Activated T-cell treated with anti-CD3 and anti-CD28 coated beads, Interleukin-2, amount 50 U/mL, for 72 hours (primary cell): ENCODE measurements around the gene HES1. TPM values are rescaled to one million over a fixed set of nuclear protein-coding genes. Genes with fewer than 3 reads are reported as not detected.

Source experiments
- ATAC-seq, 2 donors: fragments of 150-1000 bp; cut with Tn5 transposase; replicated peaks in 1 of 2; 2 replicates each; pipeline ENCODE4 v1.10.0; 2021; ENCODE audit warnings: moderate library complexity in 2 of 2, mild to moderate bottlenecking in 1 of 2
- DNase-seq, 2 donors: peaks; one replicate each; pipeline ENCODE4 v3.0.0; 2021 to 2022; ENCODE audit warnings: mixed read lengths in 1 of 2
- H3K27ac Mint-ChIP-seq: one replicate; pipeline ENCODE4 v1.8.0; 2022; ENCODE audit warnings: mild to moderate bottlenecking, moderate library complexity, mixed read lengths
- H3K27me3 Mint-ChIP-seq: one replicate; pipeline ENCODE4 v1.8.0; 2022; ENCODE audit warnings: low read depth, mixed read lengths
- H3K36me3 Mint-ChIP-seq, 2 donors: one replicate each; pipeline ENCODE4 v1.8.0; 2022; ENCODE audit warnings: mixed read lengths in 2 of 2, mild to moderate bottlenecking in 1 of 2; ENCODE audit not compliant: insufficient read depth in 2 of 2
- H3K4me1 Mint-ChIP-seq: one replicate; pipeline ENCODE4 v1.8.0; 2022; ENCODE audit warnings: low read depth, mixed read lengths
- H3K4me3 Mint-ChIP-seq, 2 donors: one replicate each; pipeline ENCODE4 v1.8.0; 2022; ENCODE audit warnings: mild to moderate bottlenecking in 2 of 2, mixed read lengths in 2 of 2, moderate library complexity in 2 of 2
- H3K9me3 Mint-ChIP-seq, 2 donors: one replicate each; pipeline ENCODE4 v1.8.0; 2022; ENCODE audit warnings: mixed read lengths in 2 of 2
- total RNA-seq, 2 donors: library from RNA; stranded (reverse); gene quantifications; one replicate each; pipeline ENCODE4 v1.2.3, GENCODE V29; 2022

The HES1 gene
- total RNA-seq, 2 donors from 2014 or later: 0.81 to 0.91 TPM

- no peak for ATAC-seq
- Mint-ChIP-seq H3K9me3 (no peaks in the 10 kb centered on the region), H3K4me3 (no peak overlapping the region), H3K27me3 (peaks cover 14% of the 10 kb centered on the region), H3K4me1 (no peaks in the 10 kb centered on the region), H3K36me3 (no peaks in the 10 kb centered on the region), H3K27ac (no peak overlapping the region)
- no peak for DNase-seq
Observed at GRCh38 chr3:194177141-194177540, 41.2 kb downstream of the HES1 start.

GRCh38 chr3:194178128-194178527 is 42.2 kb downstream of the HES1 start:
- H3K27me3 Mint-ChIP-seq: peaks cover 14% of the 10 kb centered on the region
- no peak for DNase-seq
- no peak overlapping the region for H3K27ac Mint-ChIP-seq
- no peaks in the 10 kb centered on the region for H3K36me3 Mint-ChIP-seq
- no peak overlapping the region for H3K4me3 Mint-ChIP-seq
- no peaks in the 10 kb centered on the region for H3K4me1 Mint-ChIP-seq
- no peak for ATAC-seq
- no peaks in the 10 kb centered on the region for H3K9me3 Mint-ChIP-seq

- Mint-ChIP-seq H3K4me1 (no peaks in the 10 kb centered on the region), H3K27ac (no peak overlapping the region), H3K4me3 (no peak overlapping the region), H3K9me3 (no peaks in the 10 kb centered on the region), H3K36me3 (no peaks in the 10 kb centered on the region), H3K27me3 (peaks cover 14% of the 10 kb centered on the region)
- DNase-seq (no peak), ATAC-seq (no peak)
Observed at GRCh38 chr3:194178669-194179068, 42.7 kb downstream of the HES1 start.

GRCh38 chr3:194180570-194180969 is 44.6 kb downstream of the HES1 start:
- DNase-seq (no peak), ATAC-seq (no peak)
- Mint-ChIP-seq H3K27ac (no peak overlapping the region), H3K9me3 (no peaks in the 10 kb centered on the region), H3K36me3 (no peaks in the 10 kb centered on the region), H3K4me1 (no peaks in the 10 kb centered on the region), H3K4me3 (no peak overlapping the region), H3K27me3 (peaks cover 14% of the 10 kb centered on the region)

GRCh38 chr3:194181612-194182529 is 45.9 kb downstream of the HES1 start:
- no peaks in the 10 kb centered on the region for H3K4me1 Mint-ChIP-seq
- no peak for ATAC-seq
- no peaks in the 10 kb centered on the region for H3K9me3 Mint-ChIP-seq

GRCh38 chr3:194183271-194183670 is 47.3 kb downstream of the HES1 start:
- H3K36me3 Mint-ChIP-seq: no peaks in the 10 kb centered on the region
- H3K27ac Mint-ChIP-seq: no peak overlapping the region
- no peak for DNase-seq
- H3K4me1 Mint-ChIP-seq: no peaks in the 10 kb centered on the region
- H3K9me3 Mint-ChIP-seq: no peaks in the 10 kb centered on the region
- no peak overlapping the region for H3K4me3 Mint-ChIP-seq
- H3K27me3 Mint-ChIP-seq: peaks cover 7% of the 10 kb centered on the region
- no peak for ATAC-seq

More at GRCh38 chr3:194181612-194182529, 45.9 kb downstream of the HES1 start:
- H3K27ac Mint-ChIP-seq: no peak overlapping the region
- no peak overlapping the region for H3K4me3 Mint-ChIP-seq
- DNase-seq: no peak
- H3K27me3 Mint-ChIP-seq: peaks cover 14% of the 10 kb centered on the region
- no peaks in the 10 kb centered on the region for H3K36me3 Mint-ChIP-seq

- Mint-ChIP-seq H3K4me1 (no peaks in the 10 kb centered on the region), H3K9me3 (no peaks in the 10 kb centered on the region), H3K36me3 (no peaks in the 10 kb centered on the region), H3K27ac (no peak overlapping the region), H3K4me3 (no peak overlapping the region), H3K27me3 (no peaks in the 10 kb centered on the region)
- no peak for DNase-seq
- no peak for ATAC-seq
Observed at GRCh38 chr3:194184265-194184751, 48.4 kb downstream of the HES1 start.

- Mint-ChIP-seq H3K27me3 (no peaks in the 10 kb centered on the region), H3K4me3 (no peak overlapping the region), H3K27ac (no peak overlapping the region), H3K36me3 (no peaks in the 10 kb centered on the region), H3K9me3 (no peaks in the 10 kb centered on the region), H3K4me1 (no peaks in the 10 kb centered on the region)
- no peak for DNase-seq
- ATAC-seq: no peak
Observed at GRCh38 chr3:194184801-194185200, 48.9 kb downstream of the HES1 start.

- no peaks in the 10 kb centered on the region for H3K9me3 Mint-ChIP-seq
- no peaks in the 10 kb centered on the region for H3K4me1 Mint-ChIP-seq
- no peaks in the 10 kb centered on the region for H3K36me3 Mint-ChIP-seq
- H3K27me3 Mint-ChIP-seq: no peaks in the 10 kb centered on the region
- H3K27ac Mint-ChIP-seq: no peak overlapping the region
- no peak overlapping the region for H3K4me3 Mint-ChIP-seq
- ATAC-seq (no peak), DNase-seq (no peak)
Observed at GRCh38 chr3:194185221-194185620, 49.3 kb downstream of the HES1 start.

- ATAC-seq: no peak
- H3K27ac Mint-ChIP-seq: no peak overlapping the region
- peaks cover 0 to 2% of the 10 kb centered on the region in 2 donors for H3K9me3 Mint-ChIP-seq
- no peak for DNase-seq
- no peak overlapping the region for H3K4me3 Mint-ChIP-seq
- no peaks in the 10 kb centered on the region for H3K4me1 Mint-ChIP-seq
- no peaks in the 10 kb centered on the region for H3K36me3 Mint-ChIP-seq
- H3K27me3 Mint-ChIP-seq: no peaks in the 10 kb centered on the region
Observed at GRCh38 chr3:194187233-194187944, 51.4 kb downstream of the HES1 start.

Other genes with a start within 250 kb of the HES1 start
- not detected for gene CPN2, start 215.2 kb downstream of the HES1 start, total RNA-seq
- gene LRRC15, start 233.6 kb downstream of the HES1 start, total RNA-seq: not detected